GM21528 (cell line): ENCODE measurements around the gene SGK1.
"Not testable (repeated sequence)": the region's sequence is repeated elsewhere in the genome, so short reads cannot be mapped to it uniquely, and the experiment has no call there.

Experiments
- ATAC-seq: cut with Tn5 transposase; IDR thresholded peaks from one replicate; pipeline ENCODE4 v1.9.1; 2021; ENCODE audit warnings: mild to moderate bottlenecking, moderate library complexity; ENCODE audit not compliant: unreplicated experiment, low FRiP score

Gene SGK1

GRCh38 chr6:134230940-134231339 is 87.0 kb downstream of the SGK1 start:
- ATAC-seq = no peak

DNA sequence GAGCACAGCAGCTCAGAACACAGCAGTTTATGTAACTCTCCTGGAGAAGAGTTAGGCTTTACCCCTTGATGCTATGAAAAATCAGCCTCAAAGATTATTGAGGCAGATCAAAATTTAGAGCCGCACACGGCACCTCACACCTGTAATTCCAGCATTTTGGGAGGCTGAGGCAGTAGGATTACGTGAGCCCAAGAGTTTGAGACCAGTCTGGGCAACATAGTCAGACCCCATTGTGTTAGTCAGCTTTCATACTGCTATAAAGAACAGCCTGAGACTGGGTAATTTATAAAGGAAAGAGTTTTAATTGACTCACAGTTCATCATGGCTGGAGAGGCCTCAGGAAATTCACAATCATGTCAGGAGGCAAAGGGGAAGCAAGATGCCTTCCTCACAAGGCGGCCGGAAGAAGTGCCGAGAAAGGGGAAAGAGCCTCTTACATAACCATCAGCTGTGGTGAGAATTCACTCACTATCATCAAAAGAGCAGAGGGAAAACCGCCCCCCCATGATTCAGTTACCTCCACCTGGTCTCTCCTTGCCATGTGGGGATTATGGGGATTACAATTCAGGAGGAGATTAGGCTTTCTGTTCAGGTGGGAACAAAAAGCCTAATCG is 87.7 kb downstream of the SGK1 start:
- ATAC-seq = no peak

DNA sequence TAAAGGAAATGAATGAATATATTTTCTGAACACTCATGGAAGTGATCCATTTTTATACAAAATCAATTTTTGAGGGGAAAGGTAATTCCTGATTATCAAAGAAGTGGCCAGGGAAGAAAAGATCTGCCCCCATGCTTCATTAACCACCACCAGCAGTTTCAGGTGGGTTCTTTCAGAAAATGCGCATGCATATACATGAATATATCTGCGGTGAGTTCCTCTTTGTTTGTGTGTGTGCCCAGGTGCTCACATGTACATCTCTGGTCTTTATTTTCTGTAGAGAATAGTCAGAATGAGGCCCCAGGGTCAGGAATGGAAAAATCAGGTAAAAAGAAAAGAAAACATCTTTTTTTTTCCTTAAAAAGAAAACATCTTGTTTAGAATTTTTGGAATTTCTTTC is 88.4 kb downstream of the SGK1 start:
- no peak for ATAC-seq

DNA sequence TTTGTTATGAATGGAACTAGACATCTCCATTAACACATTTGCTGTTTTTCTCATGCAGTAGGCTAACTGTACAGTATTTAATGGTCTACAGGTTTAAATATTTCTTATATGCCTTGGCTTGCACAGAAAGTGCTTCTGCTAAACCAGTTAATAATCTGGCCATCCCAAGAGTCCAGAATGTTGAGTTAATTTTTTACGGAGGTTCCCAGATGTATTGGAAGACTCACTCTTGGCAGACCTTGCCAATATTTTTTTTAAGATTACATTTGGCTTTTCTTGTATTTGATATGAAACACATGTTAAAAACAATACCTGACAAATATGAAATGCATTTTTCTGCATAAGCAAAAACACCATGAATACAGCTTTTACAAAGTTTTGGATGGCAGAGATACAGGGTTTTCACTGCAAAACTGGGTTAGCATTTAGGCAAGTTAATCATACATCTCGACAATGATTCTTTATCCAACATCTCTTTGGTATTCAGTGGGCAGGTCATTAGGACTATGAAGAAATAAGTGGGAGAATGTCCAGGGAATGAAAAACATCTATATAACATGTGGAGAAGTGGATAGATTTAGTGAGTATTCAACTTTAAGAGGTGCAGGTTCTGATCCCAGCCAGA is 94.0 kb downstream of the SGK1 start:
- ATAC-seq = no peak

DNA sequence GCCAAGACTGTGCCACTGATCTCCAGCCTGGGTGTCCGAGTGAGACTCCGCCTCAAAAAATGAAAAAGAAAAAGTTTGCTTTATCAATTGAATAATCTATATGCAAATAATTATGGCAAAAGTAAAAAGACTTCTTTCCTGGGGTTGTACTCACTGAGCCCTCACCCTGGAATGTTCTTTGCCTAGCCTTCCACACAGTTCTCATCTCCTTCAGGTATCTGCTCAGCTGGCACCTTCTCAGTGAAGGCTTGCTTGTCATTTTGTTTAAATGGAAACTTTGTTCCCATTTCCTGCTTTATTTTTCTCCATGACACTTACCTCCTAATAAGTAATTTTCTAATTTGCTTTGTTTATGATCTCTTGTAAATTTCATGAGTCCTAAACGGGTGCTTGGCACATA is 96.7 kb downstream of the SGK1 start:
- ATAC-seq = no peak

DNA sequence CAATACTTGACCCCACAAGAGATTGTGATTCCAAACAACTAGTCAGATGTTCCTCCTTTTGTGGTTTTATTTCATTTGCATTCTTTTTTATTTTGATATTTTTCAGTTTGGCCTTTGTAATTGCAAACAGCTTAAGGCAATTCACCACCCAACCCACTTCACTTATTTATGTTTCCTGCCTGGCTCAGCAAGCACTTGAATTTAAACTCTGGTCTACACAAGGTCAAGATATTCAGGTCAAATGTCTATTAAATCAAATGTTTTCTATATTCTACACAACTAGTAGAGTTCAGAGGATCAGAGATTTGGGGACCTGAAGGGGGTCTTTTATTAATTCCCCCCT is 100.1 kb downstream of the SGK1 start:
- no peak for ATAC-seq

GRCh38 chr6:134217105-134217797 is 100.7 kb downstream of the SGK1 start:
- no peak for ATAC-seq

- ATAC-seq = no peak
These were observed 101.5 kb downstream of the SGK1 start for GRCh38 chr6:134216301-134217010.

DNA sequence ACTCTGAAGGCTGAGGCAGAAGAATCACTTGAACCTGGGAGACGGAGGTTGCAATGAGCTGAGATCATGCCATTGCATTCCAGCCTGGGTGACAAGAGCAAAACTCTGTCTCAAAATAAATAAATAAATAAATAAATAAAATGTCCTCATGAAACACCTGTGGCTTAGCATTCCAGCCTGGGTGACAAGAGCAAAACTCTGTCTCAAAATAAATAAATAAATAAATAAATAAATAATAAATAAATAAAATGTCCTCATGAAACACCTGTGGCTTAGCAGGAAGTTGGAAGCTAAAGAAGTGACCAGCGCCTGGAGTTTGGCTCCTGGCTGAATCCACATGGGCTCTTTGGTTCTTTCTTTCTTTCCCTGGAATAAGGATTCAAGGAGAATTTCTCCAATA is 104.5 kb downstream of the SGK1 start:
- ATAC-seq = not testable (repeated sequence)

GRCh38 chr6:134211297-134211696 is 106.6 kb downstream of the SGK1 start:
- ATAC-seq = no peak

DNA sequence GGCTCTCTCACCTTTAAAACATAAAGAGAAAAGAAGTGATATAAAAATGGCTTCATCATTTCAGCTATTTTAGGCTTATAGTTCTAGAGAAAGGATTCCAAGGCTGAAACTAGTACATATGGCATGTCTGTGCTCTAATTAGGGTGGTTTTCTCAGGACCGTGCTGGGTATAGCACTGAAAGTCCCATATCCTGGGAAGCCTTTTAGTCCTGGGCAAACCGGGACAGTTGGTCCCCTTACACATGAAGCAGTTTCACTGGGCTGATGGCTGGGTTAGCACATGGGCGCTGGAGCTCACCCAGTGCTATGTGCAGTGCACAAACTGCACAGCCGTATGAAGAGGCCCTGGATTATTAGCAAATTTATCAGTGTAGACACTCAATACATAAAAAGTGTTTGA is 110.5 kb downstream of the SGK1 start:
- ATAC-seq = no peak

DNA sequence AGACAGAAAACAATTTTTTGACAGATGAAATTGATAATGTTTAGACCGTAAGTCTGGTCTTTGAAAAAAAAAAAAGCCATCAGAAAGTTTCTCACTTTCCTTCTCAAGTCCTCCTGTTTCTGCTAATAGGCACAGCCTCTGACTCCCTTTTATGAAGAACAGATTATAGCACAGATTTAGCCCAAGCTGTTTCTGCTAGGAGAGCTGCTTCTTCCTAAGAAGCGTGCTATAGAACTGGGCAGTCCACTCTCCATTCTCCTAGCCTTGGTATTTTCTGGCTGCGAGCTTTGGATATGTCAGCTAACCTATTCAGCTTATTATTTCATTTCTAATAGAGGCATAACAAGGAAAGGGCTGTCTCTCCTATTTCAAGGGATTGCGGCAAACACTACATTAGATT is 112.5 kb downstream of the SGK1 start:
- ATAC-seq = no peak

DNA sequence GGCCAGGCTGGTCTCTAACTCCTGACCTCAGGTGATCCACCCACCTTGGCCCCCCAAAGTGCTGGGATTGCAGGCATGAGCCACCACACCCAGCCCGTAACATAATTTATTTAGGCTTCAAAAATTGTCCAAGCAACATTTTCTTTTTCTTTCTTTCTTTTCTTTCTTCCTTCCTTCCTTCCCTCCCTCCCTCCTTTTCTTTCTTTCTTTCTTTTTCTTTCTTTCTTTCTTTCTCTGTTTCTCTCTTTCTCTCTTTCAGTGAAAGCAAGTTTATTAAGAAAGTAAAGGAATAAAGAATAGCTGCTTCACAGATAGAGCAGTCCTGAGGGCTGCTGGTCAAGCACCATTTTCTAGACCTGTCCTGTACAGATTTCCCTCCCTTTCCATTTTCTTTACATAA is 113.2 kb downstream of the SGK1 start:
- not testable (repeated sequence) for ATAC-seq

GRCh38 chr6:134204031-134204430 is 113.9 kb downstream of the SGK1 start:
- no peak for ATAC-seq

DNA sequence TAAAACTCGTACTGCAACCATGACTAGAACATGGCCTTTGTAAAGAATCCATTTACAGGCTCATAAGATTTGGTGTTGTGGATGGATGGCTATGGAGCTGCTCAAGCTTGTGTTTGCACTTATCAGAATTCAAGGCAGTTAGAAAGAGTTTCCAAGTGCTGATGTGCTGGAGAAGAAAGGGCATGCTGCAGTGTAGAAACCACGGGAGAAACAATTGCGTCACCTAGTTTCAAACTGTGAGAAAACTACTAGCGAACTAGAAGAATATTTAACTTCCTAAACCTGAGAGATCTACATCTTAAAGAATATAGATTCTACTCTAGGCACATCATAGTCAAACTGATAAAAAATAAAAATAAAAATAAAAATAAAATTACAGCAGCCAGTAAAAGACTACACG is 116.2 kb downstream of the SGK1 start:
- no peak for ATAC-seq

- ATAC-seq = no peak
These were observed 117.9 kb downstream of the SGK1 start for GRCh38 chr6:134199848-134200606.

DNA sequence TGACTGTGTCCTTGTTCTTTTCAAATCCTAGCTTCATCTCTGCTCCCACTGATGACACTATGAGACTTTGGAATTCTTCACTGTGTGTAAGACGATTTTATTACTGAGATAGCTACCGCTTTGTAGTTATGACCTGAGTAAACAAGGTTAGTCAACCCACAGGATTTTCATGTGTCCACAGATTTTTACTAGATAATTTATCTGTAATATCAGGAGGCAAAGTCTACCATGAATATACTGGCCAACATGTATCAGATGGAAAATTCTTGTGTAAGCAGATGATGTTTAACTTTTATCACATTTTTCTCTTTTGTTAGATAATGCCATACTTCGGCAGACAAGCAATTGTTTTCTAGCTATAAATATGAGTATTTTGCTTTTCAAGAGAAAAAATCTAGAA is 119.8 kb downstream of the SGK1 start:
- no peak for ATAC-seq

- ATAC-seq = not testable (repeated sequence)
These were observed 120.2 kb downstream of the SGK1 start for GRCh38 chr6:134197685-134198084.

DNA sequence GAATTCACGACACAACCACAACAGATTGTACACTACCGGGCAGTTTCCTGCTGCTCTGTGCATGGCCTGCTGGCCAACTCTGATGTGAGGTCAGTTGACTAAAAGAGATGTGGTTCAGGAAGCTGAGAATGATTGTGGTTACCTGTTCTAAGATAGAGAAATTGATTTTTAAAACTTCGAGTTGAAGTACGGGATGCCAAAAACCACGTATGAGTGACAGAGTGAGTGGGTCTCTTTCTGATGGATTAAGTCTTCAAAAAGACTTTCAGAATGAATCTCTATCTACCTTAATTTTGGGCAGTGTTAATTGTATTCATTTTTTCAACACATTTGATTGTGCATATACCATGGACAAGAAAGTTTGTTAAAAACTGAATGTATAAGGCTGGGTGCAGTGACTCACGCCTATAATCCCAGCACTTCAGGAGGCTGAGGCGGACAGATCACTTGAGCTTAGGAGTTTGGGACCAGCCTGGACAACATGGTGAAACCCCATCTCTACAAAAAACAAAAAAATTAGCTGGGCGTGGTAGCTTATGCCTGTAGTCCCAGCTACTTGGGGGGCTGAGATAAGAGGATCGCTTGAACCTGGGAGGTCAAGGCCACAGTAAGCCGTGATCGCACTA is 121.2 kb downstream of the SGK1 start:
- peak; percentile 56 for ATAC-seq

- no peak for ATAC-seq
These were observed 121.9 kb downstream of the SGK1 start for GRCh38 chr6:134195985-134196384.
